Neural cell (in vitro differentiated cells): Measurements from ENCODE around the gene LMBRD2.

Source experiments
- CTCF ChIP-seq: fragments of 450-650 bp; IDR thresholded peaks from 2 replicates; pipeline ENCODE4 v1.5.1; 2014; ENCODE audit warnings: antibody characterized with exemption, mild to moderate bottlenecking, moderate library complexity; ENCODE audit not compliant: poor library complexity, severe bottlenecking
- RAD21 ChIP-seq: fragments of 450-650 bp; conservative IDR thresholded peaks from 2 replicates; pipeline ENCODE4 v1.6.1; 2014; ENCODE audit warnings: antibody characterized with exemption, mild to moderate bottlenecking, moderate library complexity
- TAF1 ChIP-seq: IDR thresholded peaks from 2 replicates; pipeline ENCODE4 v1.6.1; 2012; ENCODE audit warnings: low read depth

GRCh38 chr5:36128795-36129194, 22.9 kb downstream of the LMBRD2 start:
- TF ChIP-seq CTCF (no peak), TAF1 (no peak), RAD21 (no peak)
